Mesothelial cell of epicardium (in vitro differentiated cells): ENCODE results near the gene ANKRD39. TPM values are rescaled to one million over a fixed set of nuclear protein-coding genes. Genes with fewer than 3 reads are reported as not detected.

Experiments
- DNase-seq, 2 experiments: peaks; one replicate each; pipeline ENCODE4 v3.0.0; 2021; ENCODE audit warnings: low spot score in 2 of 2; ENCODE audit not compliant: unreplicated experiment in 2 of 2
- H3K27ac Mint-ChIP-seq: 2 replicates; pipeline ENCODE4 v1.8.0; 2021; ENCODE audit warnings: mixed read lengths
- H3K27me3 Mint-ChIP-seq: 2 replicates; pipeline ENCODE4 v1.8.0; 2021; ENCODE audit warnings: low read depth, mixed read lengths
- H3K36me3 Mint-ChIP-seq: 2 replicates; pipeline ENCODE4 v1.8.0; 2021; ENCODE audit warnings: mixed read lengths
- H3K4me1 Mint-ChIP-seq: 2 replicates; pipeline ENCODE4 v1.8.0; 2021; ENCODE audit warnings: mixed read lengths
- H3K4me3 Mint-ChIP-seq: 2 replicates; pipeline ENCODE4 v1.8.0; 2021; ENCODE audit warnings: mild to moderate bottlenecking, moderate library complexity, mixed read lengths
- H3K9me3 Mint-ChIP-seq: 2 replicates; pipeline ENCODE4 v1.8.0; 2021; ENCODE audit warnings: mixed read lengths
- CTCF ChIP-seq: fragments of 200-600 bp; sonication (generic); IDR thresholded peaks from one replicate; pipeline ENCODE4 v1.5.0; 2021; ENCODE audit warnings: antibody characterized with exemption; ENCODE audit not compliant: unreplicated experiment
- total RNA-seq: library from RNA; stranded (reverse); gene quantifications from 3 replicates; pipeline ENCODE4 v1.2.1, GENCODE V29; 2021

Gene ANKRD39
- total RNA-seq, 1 donor from 2014 or later: 17.4 TPM

DNA sequence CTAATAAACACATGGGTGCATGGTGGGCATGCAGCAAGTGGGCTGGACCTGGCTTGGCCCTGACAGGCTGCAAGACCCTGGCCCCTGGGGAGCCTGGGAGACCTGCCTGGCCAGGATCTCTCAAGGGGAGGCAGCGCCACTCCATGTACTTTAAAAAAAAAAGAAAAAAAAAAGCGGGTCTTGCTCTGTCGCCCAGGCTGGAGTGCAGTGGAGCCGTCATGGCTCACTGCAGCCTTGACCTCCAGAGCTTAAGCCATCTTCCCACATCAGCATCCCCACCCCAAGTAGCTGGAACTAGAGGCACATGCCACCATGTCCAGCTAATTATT is 41.6 kb upstream of the ANKRD39 start:
- TF ChIP-seq CTCF: no peak
- Mint-ChIP-seq H3K4me3 (no peak overlapping the region), H3K4me1 (peaks cover 32% of the 10 kb centered on the region), H3K27ac (no peak overlapping the region), H3K36me3 (no peaks in the 10 kb centered on the region), H3K9me3 (no peaks in the 10 kb centered on the region), H3K27me3 (no peaks in the 10 kb centered on the region)
- no peak for DNase-seq

GRCh38 chr2:96898641-96899412 is 41.0 kb upstream of the ANKRD39 start:
- no peak for TF ChIP-seq CTCF
- H3K9me3 Mint-ChIP-seq: no peaks in the 10 kb centered on the region

GRCh38 chr2:96898135-96898505 is 40.3 kb upstream of the ANKRD39 start:
- H3K9me3 Mint-ChIP-seq: no peaks in the 10 kb centered on the region
- TF ChIP-seq CTCF: no peak
- H3K36me3 Mint-ChIP-seq: no peaks in the 10 kb centered on the region
- H3K4me1 Mint-ChIP-seq: peaks cover 29% of the 10 kb centered on the region
- no peaks in the 10 kb centered on the region for H3K27me3 Mint-ChIP-seq
- H3K4me3 Mint-ChIP-seq: no peak overlapping the region
- no peak for DNase-seq
- no peak overlapping the region for H3K27ac Mint-ChIP-seq

More at GRCh38 chr2:96898641-96899412, 41.0 kb upstream of the ANKRD39 start:
- Mint-ChIP-seq H3K4me1 (peaks cover 29% of the 10 kb centered on the region), H3K27ac (no peak overlapping the region), H3K4me3 (no peak overlapping the region), H3K36me3 (no peaks in the 10 kb centered on the region), H3K27me3 (no peaks in the 10 kb centered on the region)
- DNase-seq: no peak

- H3K9me3 Mint-ChIP-seq: no peaks in the 10 kb centered on the region
- no peaks in the 10 kb centered on the region for H3K36me3 Mint-ChIP-seq
- DNase-seq: no peak
- H3K4me3 Mint-ChIP-seq: no peak overlapping the region
- TF ChIP-seq CTCF: no peak
- no peak overlapping the region for H3K27ac Mint-ChIP-seq
- no peaks in the 10 kb centered on the region for H3K27me3 Mint-ChIP-seq
- peaks cover 34% of the 10 kb centered on the region for H3K4me1 Mint-ChIP-seq
Measured at GRCh38 chr2:96897491-96898134, 39.8 kb upstream of the ANKRD39 start.

DNA sequence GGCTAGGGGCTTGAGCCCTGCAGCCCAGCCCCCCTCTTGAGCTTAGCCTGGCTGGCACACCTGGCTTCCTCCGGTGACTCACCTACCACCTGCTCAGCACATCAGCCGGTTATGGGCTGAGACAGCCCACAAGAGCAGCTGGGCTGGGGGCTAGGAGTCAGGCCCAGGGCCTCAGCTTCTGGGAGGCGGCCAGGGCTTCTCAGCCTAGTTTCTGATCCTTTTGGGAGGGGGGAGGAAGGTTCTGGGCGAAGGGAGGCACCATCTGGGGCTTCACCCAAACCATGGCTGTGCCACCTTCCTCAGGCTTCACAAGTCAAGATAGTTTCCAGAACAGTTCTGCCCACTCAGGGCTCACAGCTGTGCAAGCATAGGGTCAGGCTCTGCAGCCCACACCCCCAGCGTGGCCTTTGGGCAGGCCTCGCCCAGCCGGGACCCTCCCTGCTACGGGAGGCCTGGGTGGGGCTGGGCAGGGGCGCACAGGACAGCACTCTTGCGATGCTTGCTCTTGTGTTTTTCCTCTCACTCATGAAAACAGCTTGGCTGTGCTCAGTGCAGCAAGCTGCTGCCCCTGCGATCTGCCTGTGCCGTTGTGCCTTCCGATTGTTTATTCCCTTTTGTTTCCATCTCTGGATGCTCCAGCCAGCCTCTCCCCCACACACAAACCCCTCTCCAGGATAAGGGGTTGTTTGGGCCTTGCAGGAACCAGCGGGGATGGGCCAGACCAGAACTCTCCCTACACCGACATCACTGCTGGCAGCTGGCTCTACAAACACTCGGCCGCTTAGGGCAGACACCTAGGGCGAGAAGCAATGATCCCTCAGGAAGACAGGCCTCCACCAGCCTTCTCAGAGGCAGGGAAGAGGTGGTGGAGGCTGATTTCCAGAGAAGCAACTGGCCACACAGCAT is 38.2 kb upstream of the ANKRD39 start:
- Mint-ChIP-seq H3K4me3 (no peak overlapping the region), H3K9me3 (no peaks in the 10 kb centered on the region), H3K36me3 (no peaks in the 10 kb centered on the region), H3K27me3 (no peaks in the 10 kb centered on the region), H3K4me1 (peaks cover 44% of the 10 kb centered on the region), H3K27ac (peak overlapping the region; percentile 6)
- DNase-seq: no peak
- TF ChIP-seq CTCF: no peak
